Measurements from ENCODE around the gene CTBP1. TPM values are rescaled to one million over a fixed set of nuclear protein-coding genes. Genes with fewer than 3 reads are reported as not detected.

CTBP1 gene
- total and polyA plus RNA-seq, 2 experiments from 2014 or later = 40.1 to 160 TPM

GRCh38 chr4:1291091-1291490, 42.2 kb upstream of the CTBP1 start:
- peaks cover 56% of the 10 kb centered on the region for H3K79me2 ChIP-seq (ENCODE audit: insufficient read depth)
- no peaks in the 10 kb centered on the region for H3K9me2 ChIP-seq (ENCODE audit: insufficient read depth)
- no peak overlapping the region for H2AFZ ChIP-seq
- H3K4me3 ChIP-seq = peak overlapping the region; percentile 83
- peak overlapping the region; percentile 94 for H3K4me2 ChIP-seq (ENCODE audit: unreplicated experiment)
- peak overlapping the region; percentile 84 for H3K9ac ChIP-seq
- no peaks in the 10 kb centered on the region for H3K9me3 ChIP-seq (ENCODE audit: low read depth)
- DNase-seq = no peak
- H3K36me3 ChIP-seq (ENCODE audit: low read depth) = no peaks in the 10 kb centered on the region
- H3K27me3 ChIP-seq (replicated peaks; ENCODE audit: insufficient read depth) = no peaks in the 10 kb centered on the region
- in situ Hi-C loops (cut with MboI) = no loop called here
- peaks cover 15% of the 10 kb centered on the region; the same call in 1 of the 2 replicates for H3K4me1 ChIP-seq (ENCODE audit: insufficient read depth)
- TF ChIP-seq EZH2phosphoT487 (IDR thresholded peaks at IDR 0.05; ENCODE audit: insufficient read depth, low read depth) (no peak), EZH2 (IDR thresholded peaks at IDR 0.05; ENCODE audit: insufficient read depth, poor library complexity, severe bottlenecking) (no peak)
- H3K27ac ChIP-seq = peak overlapping the region; percentile 74
- WGBS, 2 experiments (ENCODE audit: low coverage in 1 of 2, low lambda C conversion rate in 2 of 2, missing lambda C conversion rate in 2 of 2) = 59 to 63% methylated on average over 9 of the region's 9 CpGs
- peaks cover 4% of the 10 kb centered on the region; the same call in 1 of the 2 replicates for H4K20me1 ChIP-seq (ENCODE audit: insufficient read depth)
- peaks cover 6% of the 10 kb centered on the region; the same call in 1 of the 2 replicates for H3F3A ChIP-seq (ENCODE audit: insufficient read depth)

GRCh38 chr4:1290165-1290977, 41.4 kb upstream of the CTBP1 start:
- peaks cover 15% of the 10 kb centered on the region; the same call in 1 of the 2 replicates for H3K4me1 ChIP-seq (ENCODE audit: insufficient read depth)
- 1 to 2% methylated on average over 47 of the region's 47 CpGs for WGBS, 2 experiments (ENCODE audit: low coverage in 1 of 2, low lambda C conversion rate in 2 of 2, missing lambda C conversion rate in 2 of 2)
- peak overlapping the region; percentile 83 for H3K4me3 ChIP-seq
- no peaks in the 10 kb centered on the region for H3K9me2 ChIP-seq (ENCODE audit: insufficient read depth)
- TF ChIP-seq EZH2 (IDR thresholded peaks at IDR 0.05; ENCODE audit: insufficient read depth, poor library complexity, severe bottlenecking) = no peak
- no peak for TF ChIP-seq EZH2phosphoT487 (IDR thresholded peaks at IDR 0.05; ENCODE audit: insufficient read depth, low read depth)
- peaks cover 6% of the 10 kb centered on the region; the same call in 1 of the 2 replicates for H3F3A ChIP-seq (ENCODE audit: insufficient read depth)
- H3K79me2 ChIP-seq (ENCODE audit: insufficient read depth) = peaks cover 55% of the 10 kb centered on the region
- peaks cover 4% of the 10 kb centered on the region; the same call in 1 of the 2 replicates for H4K20me1 ChIP-seq (ENCODE audit: insufficient read depth)
- peak overlapping the region; percentile 94 for H3K4me2 ChIP-seq (ENCODE audit: unreplicated experiment)
- no peaks in the 10 kb centered on the region for H3K36me3 ChIP-seq (ENCODE audit: low read depth)
- H3K27me3 ChIP-seq (replicated peaks; ENCODE audit: insufficient read depth) = no peaks in the 10 kb centered on the region
- no peaks in the 10 kb centered on the region for H3K9me3 ChIP-seq (ENCODE audit: low read depth)
- peak overlapping the region; percentile 34 for H2AFZ ChIP-seq
- H3K27ac ChIP-seq = peak overlapping the region; percentile 74
- DNase-seq = peak; percentile 68
- peak overlapping the region; percentile 84 for H3K9ac ChIP-seq
- in situ Hi-C loops (cut with MboI) = no loop called here

- H3F3A ChIP-seq (ENCODE audit: insufficient read depth) = peaks cover 6% of the 10 kb centered on the region; the same call in 1 of the 2 replicates
- H3K36me3 ChIP-seq (ENCODE audit: low read depth) = no peaks in the 10 kb centered on the region
- peak within 1 kb of the TSS; percentile 84 for H2AFZ ChIP-seq
- peak; percentile 99 for DNase-seq
- no peaks in the 10 kb centered on the region for H3K9me2 ChIP-seq (ENCODE audit: insufficient read depth)
- TF ChIP-seq EZH2 (IDR thresholded peaks at IDR 0.05; ENCODE audit: insufficient read depth, poor library complexity, severe bottlenecking) (no peak), EZH2phosphoT487 (IDR thresholded peaks at IDR 0.05; ENCODE audit: insufficient read depth, low read depth) (no peak)
- H3K27me3 ChIP-seq (replicated peaks; ENCODE audit: insufficient read depth) = no peaks in the 10 kb centered on the region
- peak within 1 kb of the TSS; percentile 74 for H3K27ac ChIP-seq
- H3K79me2 ChIP-seq (ENCODE audit: insufficient read depth) = peaks cover 48% of the 10 kb centered on the region
- WGBS, 2 experiments (ENCODE audit: low coverage in 1 of 2, low lambda C conversion rate in 2 of 2, missing lambda C conversion rate in 2 of 2) = 0 to 2% methylated on average over 88 to 91 of the region's 95 CpGs
- peaks cover 15% of the 10 kb centered on the region; the same call in 1 of the 2 replicates for H3K4me1 ChIP-seq (ENCODE audit: insufficient read depth)
- peaks cover 4% of the 10 kb centered on the region; the same call in 1 of the 2 replicates for H4K20me1 ChIP-seq (ENCODE audit: insufficient read depth)
- peak within 1 kb of the TSS; percentile 94 for H3K4me2 ChIP-seq (ENCODE audit: unreplicated experiment)
- H3K4me3 ChIP-seq = peak within 1 kb of the TSS; percentile 83
- H3K9ac ChIP-seq = peak within 1 kb of the TSS; percentile 84
- no peaks in the 10 kb centered on the region for H3K9me3 ChIP-seq (ENCODE audit: low read depth)
- in situ Hi-C loops (cut with MboI) = no loop called here
Observed at GRCh38 chr4:1289207-1290164, 40.6 kb upstream of the CTBP1 start, which contains the start of gene MAEA. TSS of gene MAEA (plus strand) at chr4:1289891. CDS start at chr4:1289914, 23 bp downstream.

- in situ Hi-C loops (cut with MboI) = no loop called here
- no peak for TF ChIP-seq EZH2 (IDR thresholded peaks at IDR 0.05; ENCODE audit: insufficient read depth, poor library complexity, severe bottlenecking)
- TF ChIP-seq EZH2phosphoT487 (IDR thresholded peaks at IDR 0.05; ENCODE audit: insufficient read depth, low read depth) = no peak
- Histone ChIP-seq H3F3A (ENCODE audit: insufficient read depth) (peaks cover 6% of the 10 kb centered on the region; the same call in 1 of the 2 replicates), H3K4me2 (ENCODE audit: unreplicated experiment) (peak overlapping the region; percentile 64), H3K36me3 (ENCODE audit: low read depth) (no peaks in the 10 kb centered on the region), H3K9me2 (ENCODE audit: insufficient read depth) (no peaks in the 10 kb centered on the region), H3K27ac (peak overlapping the region; percentile 60), H3K9ac (peak overlapping the region; percentile 84), H2AFZ (peak overlapping the region; percentile 84), H3K4me3 (peak overlapping the region; percentile 83), H3K4me1 (ENCODE audit: insufficient read depth) (peaks cover 15% of the 10 kb centered on the region; the same call in 1 of the 2 replicates), H3K9me3 (ENCODE audit: low read depth) (no peaks in the 10 kb centered on the region), H4K20me1 (ENCODE audit: insufficient read depth) (peaks cover 4% of the 10 kb centered on the region; the same call in 1 of the 2 replicates), H3K27me3 (replicated peaks; ENCODE audit: insufficient read depth) (no peaks in the 10 kb centered on the region), H3K79me2 (ENCODE audit: insufficient read depth) (peaks cover 41% of the 10 kb centered on the region)
- 44 to 55% methylated on average over 7 of the region's 7 CpGs for WGBS, 2 experiments (ENCODE audit: low coverage in 1 of 2, low lambda C conversion rate in 2 of 2, missing lambda C conversion rate in 2 of 2)
- peak; percentile 2 for DNase-seq
Observed at GRCh38 chr4:1288786-1289185, 39.9 kb upstream of the CTBP1 start.

Data from GM23248 (cell line).